ENCODE results near the gene CFAP300.

Gene CFAP300

DNA sequence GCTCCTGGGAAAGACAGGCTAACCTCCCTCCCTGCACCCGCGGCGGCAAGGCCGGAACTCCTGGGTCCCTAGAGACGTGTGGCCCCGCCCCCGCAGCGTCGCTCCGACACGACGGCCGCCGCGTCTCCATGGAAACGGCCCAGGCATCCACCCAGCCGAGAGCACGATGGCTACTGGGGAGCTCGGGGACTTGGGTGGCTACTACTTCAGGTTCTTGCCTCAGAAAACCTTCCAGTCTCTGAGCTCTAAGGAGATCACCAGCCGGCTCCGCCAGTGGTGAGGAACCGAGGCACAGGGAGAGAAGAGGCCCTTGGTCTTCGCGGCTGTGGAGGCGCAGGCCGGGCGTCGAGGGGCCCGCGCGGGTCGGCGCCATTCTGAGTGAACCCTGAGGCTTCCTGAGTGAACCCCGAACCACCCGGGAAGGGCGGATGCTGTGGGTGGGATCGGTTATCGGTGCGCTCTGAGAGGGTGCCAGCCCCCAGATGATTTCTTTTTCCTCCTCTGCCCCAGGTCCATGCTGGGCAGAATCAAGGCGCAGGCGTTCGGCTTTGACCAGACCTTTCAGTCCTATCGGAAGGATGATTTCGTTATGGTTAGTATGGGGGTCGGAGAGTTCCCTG, at the start of gene CFAP300:
Gene CFAP300, plus strand, starts transcription at position 133 of the 620 bp plus-strand sequence. Its CDS starts 34 bp downstream, at position 167.
- peak; percentile 8 to 64 (median 20) for DNase-seq (ENCODE audit: low read depth in 3 of 3)

DNA sequence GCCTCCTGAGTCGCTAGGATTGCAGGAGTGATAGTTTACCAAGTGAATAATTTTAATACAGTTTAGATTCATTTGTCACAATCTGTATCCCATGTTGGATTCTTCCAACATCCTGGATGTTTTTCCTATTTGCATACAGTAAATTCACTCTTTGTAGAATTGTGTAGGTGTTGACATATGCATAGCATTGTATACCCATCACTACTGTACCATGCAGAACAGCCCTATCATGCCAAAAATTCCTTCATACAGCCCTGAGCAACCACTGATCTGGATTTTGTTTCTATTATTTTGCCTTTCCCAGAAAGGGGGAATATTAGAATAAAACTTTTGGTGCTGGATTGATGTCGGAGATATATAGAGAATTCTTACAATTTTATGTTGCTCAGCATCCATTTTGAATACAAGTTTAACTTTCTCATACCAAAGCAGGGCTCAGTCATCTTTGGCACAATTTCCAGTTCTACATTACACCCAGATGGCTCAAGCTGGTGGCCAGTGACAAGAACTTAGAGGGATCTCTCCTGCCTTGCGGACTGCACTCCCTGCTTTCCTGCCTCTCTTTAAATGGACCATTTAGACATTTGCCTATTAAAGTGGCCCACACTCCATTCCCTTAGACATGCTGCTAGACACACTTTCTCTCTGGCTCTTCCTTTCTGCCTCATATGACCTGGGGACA, 45.4 kb upstream of the CFAP300 start:
- DNase-seq (ENCODE audit: low read depth in 3 of 3) = no peak

DNA sequence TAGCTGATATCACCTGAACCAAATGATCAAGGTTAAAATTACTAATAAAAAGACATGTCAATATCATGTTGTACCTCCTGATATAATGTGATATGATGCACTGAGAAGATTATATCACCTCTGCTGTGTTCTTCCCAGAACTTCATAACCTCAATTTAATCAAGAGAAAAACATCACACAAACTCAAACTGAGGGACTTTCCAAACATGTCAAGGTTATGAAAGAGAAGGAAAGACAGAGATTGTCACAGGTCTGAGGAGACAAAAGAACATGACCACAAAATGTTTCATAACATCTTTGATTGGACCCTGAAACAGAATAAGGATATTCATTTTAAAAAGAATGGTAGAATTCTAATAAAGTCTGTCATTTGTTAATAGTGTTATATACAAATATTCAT, 43.0 kb upstream of the CFAP300 start:
- no peak for DNase-seq (ENCODE audit: low read depth in 3 of 3)

DNA sequence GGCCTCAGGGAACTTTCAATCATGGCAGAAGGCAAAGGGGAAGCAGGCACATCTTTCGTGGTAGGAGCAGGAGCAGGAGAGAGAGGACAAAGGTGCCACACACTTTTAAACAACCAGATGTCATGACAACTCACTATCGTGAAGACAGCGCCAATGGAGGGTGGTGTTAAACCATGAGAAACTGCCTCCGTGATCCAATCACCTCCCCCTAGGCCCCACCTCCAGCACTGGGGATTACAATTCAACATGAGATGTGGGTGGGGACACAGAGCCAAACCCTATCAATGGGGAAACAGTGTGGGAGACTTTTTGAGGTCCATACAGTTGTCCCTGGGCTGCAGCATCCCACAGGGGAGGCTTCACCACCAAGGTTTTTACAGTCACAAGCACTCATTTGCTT, 41.9 kb upstream of the CFAP300 start:
- no peak for DNase-seq (ENCODE audit: low read depth in 3 of 3)

DNA sequence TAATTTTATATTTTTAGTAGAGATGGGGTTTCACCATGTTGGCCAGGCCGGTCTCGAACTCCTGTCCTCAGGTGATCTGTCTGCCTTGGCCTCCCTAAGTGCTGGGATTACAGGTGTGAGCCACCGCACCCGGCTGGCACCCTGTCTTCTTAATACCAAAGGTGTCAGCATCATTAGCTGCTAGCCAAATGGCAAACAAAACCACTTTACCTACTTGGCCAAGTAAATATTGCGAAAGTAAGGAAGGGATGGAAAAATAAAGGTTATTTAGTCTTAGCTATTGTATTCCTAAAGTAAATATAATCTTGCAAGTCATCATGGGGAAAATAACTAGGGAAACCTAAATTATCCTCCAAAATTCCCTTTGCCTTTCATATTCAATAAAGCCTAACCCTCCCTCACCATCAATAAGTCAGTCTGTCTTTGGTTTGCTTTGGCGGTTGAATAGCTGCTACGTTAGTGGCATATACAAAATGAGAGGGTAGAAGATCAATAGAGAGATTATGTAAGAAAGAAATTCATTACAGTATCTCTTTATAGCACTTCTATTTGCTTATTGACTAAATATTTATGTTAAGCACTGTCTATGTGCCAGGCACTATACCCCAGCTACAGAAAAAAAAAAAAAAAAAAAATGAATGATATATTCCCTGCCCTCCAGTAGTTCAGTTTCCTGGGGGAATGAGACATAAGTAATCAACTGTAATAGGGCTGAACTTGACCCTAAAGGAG, 40.2 kb upstream of the CFAP300 start:
- DNase-seq (ENCODE audit: low read depth in 3 of 3) = no peak

DNA sequence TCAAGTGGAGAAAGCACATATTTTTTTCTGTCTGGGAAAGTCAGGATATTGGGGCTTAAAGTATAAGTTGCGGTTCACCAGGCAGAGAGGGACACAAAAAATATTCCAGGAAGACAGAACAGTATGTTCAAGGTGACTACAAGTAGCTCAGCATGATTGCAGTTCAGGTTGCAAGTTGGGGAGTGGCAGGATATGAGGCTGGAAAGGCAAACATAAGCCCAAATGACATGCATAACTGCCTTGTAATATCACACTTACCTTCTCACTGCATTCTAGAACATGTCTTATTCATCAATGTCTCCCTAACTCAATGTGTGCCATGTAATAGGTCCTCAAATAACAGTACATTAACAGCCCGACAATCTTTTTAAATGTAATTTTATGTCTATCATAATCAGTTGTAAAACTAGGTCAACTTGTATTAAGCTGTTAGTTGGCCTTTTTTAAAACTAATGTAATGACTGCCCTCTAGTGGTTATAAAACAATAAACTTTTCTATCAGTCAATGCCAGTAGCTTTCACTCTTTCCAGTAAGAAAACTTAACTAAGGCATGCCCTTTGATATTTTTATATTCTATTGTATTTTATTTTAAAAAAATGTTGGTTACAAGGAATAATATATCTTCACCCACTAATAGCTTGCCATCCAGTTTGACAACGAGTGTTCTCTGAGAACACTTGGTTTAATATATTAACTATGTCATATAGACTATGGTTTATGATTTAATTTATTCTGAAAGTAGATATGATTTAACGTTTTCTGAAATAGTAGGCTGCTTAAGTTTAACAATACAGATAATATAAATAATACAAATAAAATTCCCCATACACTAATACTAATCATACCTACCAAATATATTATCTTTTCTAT, 39.4 kb upstream of the CFAP300 start:
- DNase-seq (ENCODE audit: low read depth in 3 of 3) = no peak

DNA sequence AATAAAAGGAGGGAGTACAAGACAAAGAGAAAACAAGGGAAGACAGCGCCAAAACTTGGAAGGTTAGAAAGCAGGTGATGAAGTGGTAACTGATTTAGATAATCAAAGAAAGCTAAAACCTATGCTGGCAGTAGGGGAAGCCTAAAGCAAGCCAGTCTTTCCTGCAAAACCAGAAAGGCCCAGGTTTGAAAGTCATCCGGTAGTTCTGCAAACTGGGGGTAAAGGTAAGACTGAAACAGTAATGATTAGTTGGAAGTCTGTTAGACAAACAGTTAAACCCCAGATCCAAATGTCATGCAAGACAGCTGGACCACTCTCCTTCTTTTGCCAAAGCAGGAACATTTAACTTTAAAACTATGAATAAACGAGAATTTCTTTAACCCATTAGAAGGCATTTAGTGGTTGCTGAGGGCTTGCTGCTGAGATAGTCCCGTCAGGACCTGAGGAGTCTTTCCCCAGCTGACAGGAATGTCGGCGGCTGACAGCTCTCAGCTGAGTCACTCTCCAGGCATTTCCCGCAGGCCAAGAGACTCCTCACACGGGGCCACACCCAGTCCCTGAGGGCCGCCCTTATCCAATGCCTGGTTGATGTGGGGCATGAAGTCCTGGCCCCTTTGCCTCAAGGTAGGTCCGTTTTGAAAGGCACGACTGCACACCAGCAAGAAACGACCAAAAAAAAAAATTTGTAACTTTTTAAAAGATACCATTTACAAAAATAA, 36.3 kb upstream of the CFAP300 start:
- DNase-seq (ENCODE audit: low read depth in 3 of 3) = no peak

DNA sequence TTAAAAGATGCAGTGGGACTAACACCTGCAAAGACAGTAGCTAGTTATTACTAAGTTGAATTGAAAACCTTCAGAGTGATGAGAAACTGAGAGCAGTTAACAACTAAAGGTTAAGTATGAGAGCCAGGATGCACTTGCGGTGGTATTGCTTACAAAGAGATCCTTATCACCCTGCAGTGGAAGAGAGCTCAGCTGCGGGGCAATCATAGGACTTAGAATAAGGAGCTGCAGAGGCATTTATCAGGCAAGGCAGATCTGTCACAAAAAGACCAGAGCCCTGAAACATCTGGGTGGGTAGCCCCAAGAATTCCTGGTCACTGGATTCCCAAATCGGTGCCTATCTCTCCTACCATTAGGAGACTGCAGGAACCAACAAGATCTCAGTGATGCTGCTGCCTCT, 34.3 kb upstream of the CFAP300 start:
- no peak for DNase-seq (ENCODE audit: low read depth in 3 of 3)

DNA sequence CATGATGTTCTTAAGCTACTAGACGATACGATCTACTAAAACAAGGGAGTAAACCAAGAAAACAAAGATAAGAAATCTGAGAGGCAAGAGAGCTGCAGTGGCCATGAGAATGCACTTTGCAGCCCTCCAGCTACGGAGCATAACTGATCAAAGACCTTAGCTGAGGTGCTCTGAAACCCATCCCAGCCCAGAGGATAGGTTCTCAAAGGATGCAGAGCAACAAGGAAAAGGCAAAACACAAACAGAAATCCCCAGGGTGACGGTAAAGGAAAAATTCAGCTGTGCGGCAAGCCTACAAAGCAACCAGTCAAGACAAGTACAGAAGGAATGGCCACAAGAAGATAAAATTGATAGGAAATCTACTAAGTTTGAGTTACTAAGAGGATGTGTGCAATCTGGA, 32.5 kb upstream of the CFAP300 start:
- DNase-seq (ENCODE audit: low read depth in 3 of 3) = no peak

DNA sequence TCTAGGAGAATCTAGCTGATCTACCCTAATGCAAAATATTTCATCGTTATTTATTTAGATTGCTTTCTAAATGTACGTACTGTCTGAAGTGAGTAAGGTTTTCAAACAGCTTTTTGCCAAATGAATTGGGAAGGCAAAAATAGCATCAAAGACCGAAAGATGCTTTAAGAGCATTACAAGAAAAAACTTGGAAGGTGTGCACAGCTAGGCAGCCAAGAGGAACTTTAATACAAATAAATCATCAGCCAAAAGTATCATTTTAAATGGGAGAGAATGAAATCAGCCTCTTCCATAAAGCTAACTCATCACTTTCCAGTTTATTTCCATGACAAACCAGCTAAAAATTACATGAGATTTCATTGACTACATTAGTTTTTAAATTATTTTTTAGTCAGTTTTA, 30.2 kb upstream of the CFAP300 start:
- DNase-seq (ENCODE audit: low read depth in 3 of 3) = no peak

DNA sequence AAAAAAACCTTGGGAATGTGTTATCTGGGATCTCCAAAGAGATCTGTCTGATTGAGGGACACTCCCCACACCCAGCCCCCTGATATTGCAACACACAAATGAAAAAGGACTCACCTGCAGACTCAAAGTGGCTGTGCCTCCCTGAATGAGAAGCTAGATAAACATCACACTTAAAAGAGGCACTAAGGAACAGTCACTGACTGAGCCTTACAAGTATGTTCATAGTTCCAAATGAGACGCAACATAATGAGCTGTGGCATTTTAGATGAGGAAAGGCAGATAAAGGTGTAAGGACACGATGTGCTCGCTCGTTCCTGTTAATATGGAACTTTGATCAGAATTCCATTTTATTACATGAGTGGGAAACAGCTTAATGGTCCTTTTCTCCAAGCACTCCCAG, 21.0 kb upstream of the CFAP300 start:
- DNase-seq (ENCODE audit: low read depth in 3 of 3) = no peak

DNA sequence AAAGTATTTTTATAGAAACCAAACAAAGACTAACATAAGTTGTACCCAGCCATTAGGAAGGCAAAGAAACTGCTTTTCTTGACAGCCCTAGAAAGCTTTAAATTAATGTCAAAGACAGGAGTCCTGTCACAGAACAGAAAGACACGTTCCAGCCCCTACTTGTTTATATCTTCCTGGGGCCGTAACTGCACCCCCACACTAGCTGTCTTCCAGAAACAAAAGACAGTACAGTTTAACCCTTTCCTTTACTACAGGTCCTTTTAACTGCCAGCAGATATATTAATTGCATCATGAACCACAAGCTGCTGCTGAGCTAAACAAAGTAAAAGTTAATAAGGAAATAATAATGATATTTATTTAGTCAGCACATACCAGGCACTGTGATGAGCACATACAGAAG, 20.3 kb upstream of the CFAP300 start:
- DNase-seq (ENCODE audit: low read depth in 3 of 3) = no peak

DNA sequence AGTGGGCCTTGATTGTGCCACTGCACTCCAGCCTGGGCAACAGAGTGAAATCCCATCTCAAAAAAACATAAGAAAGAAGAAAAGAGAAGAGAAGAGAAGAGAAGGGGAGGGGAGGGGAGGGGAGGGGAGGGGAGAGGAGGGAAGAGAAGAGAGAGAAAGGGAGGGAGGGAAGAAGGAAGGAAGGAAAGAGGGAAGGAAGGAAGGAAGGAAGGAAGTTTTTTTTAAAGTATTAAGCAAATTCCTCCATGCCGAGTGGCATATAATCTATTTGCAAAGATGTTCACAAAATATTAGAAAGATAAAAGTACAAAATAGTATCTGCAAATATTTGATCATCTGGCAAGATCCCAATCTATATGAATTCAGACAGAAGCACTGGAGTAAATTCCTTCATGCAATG, 10.5 kb upstream of the CFAP300 start:
- DNase-seq (ENCODE audit: low read depth in 3 of 3) = no peak

DNA sequence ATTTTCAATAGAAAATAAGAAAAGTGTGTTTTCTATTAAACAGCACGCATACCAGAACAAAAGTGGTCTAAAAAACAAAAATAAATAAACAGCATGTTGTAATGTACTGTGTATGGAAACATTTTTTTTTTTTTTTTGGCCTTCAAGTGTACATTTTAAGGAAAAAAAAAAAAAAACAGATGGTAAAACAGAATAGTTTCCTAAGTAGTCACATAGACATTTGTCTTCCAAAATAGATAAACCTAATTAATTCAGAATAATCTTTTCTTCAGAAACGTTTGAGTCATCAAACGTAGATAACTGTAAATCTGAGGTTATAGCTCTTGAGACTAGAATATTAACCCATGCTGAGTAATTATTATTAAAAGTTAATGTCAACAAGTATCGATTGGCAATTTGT, 396 bp upstream of the CFAP300 start:
- DNase-seq (ENCODE audit: low read depth in 3 of 3) = no peak

DNA sequence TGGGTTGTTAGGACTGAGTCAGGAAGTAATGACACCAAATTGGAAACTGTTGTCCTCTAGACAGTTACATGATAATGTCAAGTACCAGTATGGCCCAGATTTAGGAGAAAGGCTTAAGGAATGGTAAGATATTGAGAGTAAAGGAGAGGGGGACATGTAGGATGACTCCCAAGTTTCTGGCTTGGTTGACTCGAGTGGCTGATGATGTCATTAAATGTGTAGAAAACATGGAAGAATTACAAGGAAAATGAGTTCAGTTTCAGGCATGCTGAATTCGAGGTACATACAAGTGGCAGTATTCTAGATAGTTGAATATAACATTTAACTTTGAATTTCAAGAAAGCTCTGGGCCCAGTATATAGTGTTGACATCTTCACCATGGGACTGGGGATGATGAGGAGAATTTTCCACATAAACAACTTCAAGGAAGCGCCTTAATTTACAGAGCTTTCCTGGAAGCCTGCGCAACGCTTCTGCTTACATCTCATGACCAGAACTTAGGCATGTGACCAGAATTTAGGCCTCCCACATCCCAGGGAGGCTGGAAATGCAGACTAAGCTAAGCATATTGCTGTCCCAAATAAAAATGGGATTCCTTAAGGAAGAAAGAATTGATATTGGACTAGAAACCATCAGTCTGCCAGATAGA, 3.8 kb downstream of the CFAP300 start:
- no peak for DNase-seq (ENCODE audit: low read depth in 3 of 3)

DNA sequence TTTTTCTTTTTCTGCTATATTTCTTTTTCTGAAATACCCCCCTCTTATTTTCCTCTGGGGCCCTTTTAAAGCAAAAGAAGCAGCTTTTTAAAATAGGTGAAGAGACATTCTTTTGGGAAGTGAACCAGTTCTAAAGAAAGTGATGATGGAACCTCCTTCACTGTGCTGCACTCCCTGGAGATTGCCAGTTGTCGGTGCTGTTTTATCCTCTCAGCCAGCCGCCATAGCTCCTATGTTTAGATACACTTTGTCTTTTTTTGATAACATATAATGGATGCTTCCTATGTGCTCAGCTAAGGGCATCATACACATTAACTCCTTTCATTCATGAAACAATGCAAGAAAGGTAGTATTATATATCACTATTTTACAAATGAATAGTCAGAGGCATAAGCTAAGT, 14.0 kb downstream of the CFAP300 start:
- DNase-seq (ENCODE audit: low read depth in 3 of 3) = no peak

DNA sequence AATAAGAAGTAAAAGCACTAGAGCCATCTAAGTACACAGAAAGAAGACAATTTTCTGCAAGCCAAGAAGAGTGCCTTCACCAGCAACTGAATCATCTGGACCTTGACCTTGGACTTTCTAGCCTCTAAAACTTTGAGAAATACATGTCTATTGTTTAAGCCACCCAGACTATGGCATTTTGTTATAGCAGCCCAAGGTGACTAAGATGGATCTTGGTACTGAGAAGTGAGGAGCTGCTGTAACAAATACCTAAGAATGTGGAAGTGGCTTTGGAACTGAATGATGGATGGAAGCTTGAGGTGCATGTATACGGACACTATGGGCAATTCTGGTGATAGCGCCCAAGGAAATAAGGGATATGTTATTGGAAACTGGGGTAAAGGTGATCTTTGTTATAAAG, 14.9 kb downstream of the CFAP300 start:
- no peak for DNase-seq (ENCODE audit: low read depth in 3 of 3)

DNA sequence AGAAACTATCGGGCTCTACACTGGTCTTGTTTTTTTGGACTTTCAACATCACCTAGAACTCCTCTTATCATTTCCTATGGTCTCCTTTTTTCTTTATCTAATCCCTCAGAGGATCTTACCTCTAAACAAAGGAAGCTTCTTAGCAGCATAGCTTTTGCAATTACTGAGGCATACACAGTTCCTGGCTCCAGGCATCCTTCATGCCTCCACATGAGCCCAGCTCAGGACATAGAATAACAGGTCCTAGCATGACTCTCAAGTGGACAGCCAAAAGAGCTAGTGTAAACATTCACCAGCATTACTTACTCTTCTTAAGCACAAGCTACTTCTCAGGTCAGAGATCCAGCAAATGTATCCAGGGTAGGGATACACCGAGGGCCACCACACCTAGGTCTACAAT, 17.1 kb downstream of the CFAP300 start:
- no peak for DNase-seq (ENCODE audit: low read depth in 3 of 3)

DNA sequence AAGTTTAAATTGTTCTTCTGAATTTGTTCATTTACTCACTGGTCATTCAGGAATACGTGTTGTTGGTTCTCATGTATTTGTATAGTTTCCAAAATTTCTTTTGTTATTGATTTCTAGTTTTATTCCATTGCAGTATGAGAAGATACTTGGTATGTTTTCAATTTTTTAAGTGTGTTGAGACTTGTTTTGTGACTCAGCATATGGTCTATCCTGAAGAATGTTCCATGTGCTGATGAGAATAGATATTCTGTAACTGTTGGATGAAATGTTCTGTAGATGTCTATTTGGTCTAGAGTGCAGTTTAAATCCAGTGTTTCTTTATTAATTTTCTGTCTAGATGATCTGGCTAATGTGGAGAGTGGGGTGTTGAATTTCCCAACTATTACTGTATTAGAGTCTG, 23.5 kb downstream of the CFAP300 start:
- DNase-seq (ENCODE audit: low read depth in 3 of 3) = no peak

DNA sequence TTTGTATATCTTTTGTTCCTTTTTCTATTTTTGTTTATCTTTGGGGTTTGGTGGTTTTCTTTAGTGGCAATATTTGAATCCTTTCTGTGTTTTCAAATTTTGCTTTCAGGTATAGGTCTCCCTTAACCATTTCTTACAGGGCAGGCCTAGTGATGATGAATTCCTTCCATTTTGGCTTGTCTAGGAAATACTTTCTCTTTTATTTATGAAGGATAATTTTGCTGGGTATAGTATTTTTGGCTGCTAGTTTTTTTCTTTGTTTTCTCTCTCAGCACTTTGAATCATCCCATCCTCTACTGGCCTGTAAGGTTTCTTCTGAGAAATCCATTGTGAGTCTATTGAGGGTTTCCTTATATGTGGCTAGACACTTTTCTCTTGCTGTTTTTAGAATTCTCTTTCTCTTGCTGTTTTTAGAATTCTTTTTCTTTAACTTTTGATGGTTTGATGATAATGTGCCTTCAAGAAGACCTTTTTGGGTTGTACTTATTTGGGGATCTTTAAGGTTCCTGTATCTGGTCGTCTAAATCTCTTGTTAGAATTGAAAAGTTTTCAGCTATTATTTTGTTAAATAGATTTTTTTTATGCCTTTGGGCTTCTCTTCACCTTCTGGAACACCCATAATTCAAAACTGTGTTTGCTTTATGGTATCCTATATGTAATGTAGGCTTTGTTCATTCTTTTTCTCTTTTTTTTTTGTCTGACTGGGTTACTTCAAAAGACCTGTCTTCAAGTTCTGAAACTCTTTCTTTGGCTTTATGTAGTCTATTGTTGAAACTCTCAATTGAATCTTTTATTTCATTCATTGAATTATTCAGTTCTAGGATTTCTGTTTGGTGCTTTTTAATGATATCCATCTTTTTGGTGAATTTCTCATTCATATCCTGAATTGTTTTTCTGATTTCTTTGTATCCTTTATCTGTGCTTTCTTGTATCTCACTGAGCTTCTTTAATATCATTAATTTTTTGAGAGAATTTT, 24.5 kb downstream of the CFAP300 start:
- no peak for DNase-seq (ENCODE audit: low read depth in 3 of 3)
